Measurements from ENCODE around the gene FBN1. TPM values are rescaled to one million over a fixed set of nuclear protein-coding genes. Genes with fewer than 3 reads are reported as not detected.

FBN1 gene
- total RNA-seq, 1 donor from 2014 or later: 12.6 TPM

- no peak overlapping the region for H3K4me3 Mint-ChIP-seq (ENCODE audit: unreplicated experiment)
- no peak overlapping the region for H3K27ac Mint-ChIP-seq (ENCODE audit: unreplicated experiment)
- no peaks in the 10 kb centered on the region for H3K9me3 Mint-ChIP-seq (ENCODE audit: unreplicated experiment)
- no peak for DNase-seq
- no peaks in the 10 kb centered on the region for H3K4me1 Mint-ChIP-seq (ENCODE audit: low read depth, unreplicated experiment)
- H3K36me3 Mint-ChIP-seq (ENCODE audit: unreplicated experiment): no peaks in the 10 kb centered on the region
- no peaks in the 10 kb centered on the region for H3K27me3 Mint-ChIP-seq (ENCODE audit: unreplicated experiment)
- TF ChIP-seq, protein P1, sequence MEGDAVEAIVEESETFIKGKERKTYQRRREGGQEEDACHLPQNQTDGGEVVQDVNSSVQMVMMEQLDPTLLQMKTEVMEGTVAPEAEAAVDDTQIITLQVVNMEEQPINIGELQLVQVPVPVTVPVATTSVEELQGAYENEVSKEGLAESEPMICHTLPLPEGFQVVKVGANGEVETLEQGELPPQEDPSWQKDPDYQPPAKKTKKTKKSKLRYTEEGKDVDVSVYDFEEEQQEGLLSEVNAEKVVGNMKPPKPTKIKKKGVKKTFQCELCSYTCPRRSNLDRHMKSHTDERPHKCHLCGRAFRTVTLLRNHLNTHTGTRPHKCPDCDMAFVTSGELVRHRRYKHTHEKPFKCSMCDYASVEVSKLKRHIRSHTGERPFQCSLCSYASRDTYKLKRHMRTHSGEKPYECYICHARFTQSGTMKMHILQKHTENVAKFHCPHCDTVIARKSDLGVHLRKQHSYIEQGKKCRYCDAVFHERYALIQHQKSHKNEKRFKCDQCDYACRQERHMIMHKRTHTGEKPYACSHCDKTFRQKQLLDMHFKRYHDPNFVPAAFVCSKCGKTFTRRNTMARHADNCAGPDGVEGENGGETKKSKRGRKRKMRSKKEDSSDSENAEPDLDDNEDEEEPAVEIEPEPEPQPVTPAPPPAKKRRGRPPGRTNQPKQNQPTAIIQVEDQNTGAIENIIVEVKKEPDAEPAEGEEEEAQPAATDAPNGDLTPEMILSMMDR (IDR thresholded peaks at IDR 0.05; ENCODE audit: partially characterized antibody, unreplicated experiment): no peak
These were observed 62.9 kb downstream of the FBN1 start for GRCh38 chr15:48582452-48583247.

DNA sequence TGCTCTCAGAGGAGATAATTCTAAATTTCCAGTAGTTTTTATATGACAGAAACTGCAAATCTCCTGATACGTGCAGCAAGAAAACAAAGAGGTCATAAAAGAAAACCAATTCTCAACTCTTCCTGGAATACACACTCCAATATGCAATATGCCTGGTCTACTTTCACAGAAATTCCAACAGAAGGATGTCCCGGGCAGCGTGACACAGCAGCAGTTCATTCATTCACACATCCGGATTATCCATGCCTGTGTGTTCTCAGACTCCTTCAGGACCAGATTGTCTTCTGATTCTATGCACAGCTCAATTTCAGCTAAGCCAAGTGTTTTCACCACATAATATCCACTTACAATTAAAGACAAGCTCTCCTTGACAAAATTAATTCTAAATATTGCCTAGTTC, 64.3 kb downstream of the FBN1 start:
- no peaks in the 10 kb centered on the region for H3K4me1 Mint-ChIP-seq (ENCODE audit: low read depth, unreplicated experiment)
- no peaks in the 10 kb centered on the region for H3K36me3 Mint-ChIP-seq (ENCODE audit: unreplicated experiment)
- H3K27ac Mint-ChIP-seq (ENCODE audit: unreplicated experiment): no peak overlapping the region
- DNase-seq: no peak
- H3K9me3 Mint-ChIP-seq (ENCODE audit: unreplicated experiment): no peaks in the 10 kb centered on the region
- no peaks in the 10 kb centered on the region for H3K27me3 Mint-ChIP-seq (ENCODE audit: unreplicated experiment)
- no peak overlapping the region for H3K4me3 Mint-ChIP-seq (ENCODE audit: unreplicated experiment)
- TF ChIP-seq, protein P1 (IDR thresholded peaks at IDR 0.05; ENCODE audit: partially characterized antibody, unreplicated experiment): no peak

GRCh38 chr15:48580736-48581135, 64.8 kb downstream of the FBN1 start:
- TF ChIP-seq, protein P1 (IDR thresholded peaks at IDR 0.05; ENCODE audit: partially characterized antibody, unreplicated experiment): no peak
- Mint-ChIP-seq H3K4me1 (ENCODE audit: low read depth, unreplicated experiment) (no peaks in the 10 kb centered on the region), H3K36me3 (ENCODE audit: unreplicated experiment) (no peaks in the 10 kb centered on the region), H3K4me3 (ENCODE audit: unreplicated experiment) (no peak overlapping the region), H3K27me3 (ENCODE audit: unreplicated experiment) (no peaks in the 10 kb centered on the region), H3K27ac (ENCODE audit: unreplicated experiment) (no peak overlapping the region), H3K9me3 (ENCODE audit: unreplicated experiment) (no peaks in the 10 kb centered on the region)
- no peak for DNase-seq

- no peaks in the 10 kb centered on the region for H3K36me3 Mint-ChIP-seq (ENCODE audit: unreplicated experiment)
- TF ChIP-seq, protein P1 (IDR thresholded peaks at IDR 0.05; ENCODE audit: partially characterized antibody, unreplicated experiment): no peak
- H3K4me1 Mint-ChIP-seq (ENCODE audit: low read depth, unreplicated experiment): no peaks in the 10 kb centered on the region
- DNase-seq: no peak
- no peak overlapping the region for H3K27ac Mint-ChIP-seq (ENCODE audit: unreplicated experiment)
- H3K9me3 Mint-ChIP-seq (ENCODE audit: unreplicated experiment): no peaks in the 10 kb centered on the region
- H3K27me3 Mint-ChIP-seq (ENCODE audit: unreplicated experiment): no peaks in the 10 kb centered on the region
- H3K4me3 Mint-ChIP-seq (ENCODE audit: unreplicated experiment): no peak overlapping the region
These were observed 65.4 kb downstream of the FBN1 start for GRCh38 chr15:48579945-48580671.

DNA sequence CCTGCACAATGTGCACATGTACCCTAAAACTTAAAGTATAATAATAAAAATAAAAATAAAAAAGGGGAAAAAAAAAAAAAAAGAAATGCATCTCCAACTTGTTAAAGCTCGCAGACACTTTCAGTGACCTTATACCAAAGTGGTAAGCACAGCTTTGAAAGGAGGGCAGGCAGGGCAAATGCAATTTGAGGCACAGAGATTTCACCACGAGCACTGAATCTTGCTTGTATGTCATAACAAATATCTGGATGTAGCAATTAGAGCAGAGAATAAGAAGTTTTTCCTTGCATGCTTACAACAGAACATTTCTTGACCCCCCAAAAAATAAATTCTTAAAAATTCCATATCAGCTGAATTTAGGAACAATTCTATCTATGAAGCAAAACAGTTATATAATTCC, 66.5 kb downstream of the FBN1 start:
- H3K4me3 Mint-ChIP-seq (ENCODE audit: unreplicated experiment): no peak overlapping the region
- H3K4me1 Mint-ChIP-seq (ENCODE audit: low read depth, unreplicated experiment): no peaks in the 10 kb centered on the region
- H3K27me3 Mint-ChIP-seq (ENCODE audit: unreplicated experiment): no peaks in the 10 kb centered on the region
- DNase-seq: no peak
- H3K36me3 Mint-ChIP-seq (ENCODE audit: unreplicated experiment): no peaks in the 10 kb centered on the region
- TF ChIP-seq, protein P1 (IDR thresholded peaks at IDR 0.05; ENCODE audit: partially characterized antibody, unreplicated experiment): no peak
- no peak overlapping the region for H3K27ac Mint-ChIP-seq (ENCODE audit: unreplicated experiment)
- H3K9me3 Mint-ChIP-seq (ENCODE audit: unreplicated experiment): no peaks in the 10 kb centered on the region
